GM19397 (cell line): ENCODE results near the gene ANKDD1B.

ENCODE experiments used
- ATAC-seq: cut with Tn5 transposase; IDR thresholded peaks from one replicate; pipeline ENCODE4 v1.9.1; 2021; ENCODE audit warnings: mild to moderate bottlenecking, moderate library complexity; ENCODE audit not compliant: unreplicated experiment

The ANKDD1B gene

GRCh38 chr5:75616371-75616881 lies 5.2 kb downstream of the ANKDD1B start:
- ATAC-seq, result no peak

DNA sequence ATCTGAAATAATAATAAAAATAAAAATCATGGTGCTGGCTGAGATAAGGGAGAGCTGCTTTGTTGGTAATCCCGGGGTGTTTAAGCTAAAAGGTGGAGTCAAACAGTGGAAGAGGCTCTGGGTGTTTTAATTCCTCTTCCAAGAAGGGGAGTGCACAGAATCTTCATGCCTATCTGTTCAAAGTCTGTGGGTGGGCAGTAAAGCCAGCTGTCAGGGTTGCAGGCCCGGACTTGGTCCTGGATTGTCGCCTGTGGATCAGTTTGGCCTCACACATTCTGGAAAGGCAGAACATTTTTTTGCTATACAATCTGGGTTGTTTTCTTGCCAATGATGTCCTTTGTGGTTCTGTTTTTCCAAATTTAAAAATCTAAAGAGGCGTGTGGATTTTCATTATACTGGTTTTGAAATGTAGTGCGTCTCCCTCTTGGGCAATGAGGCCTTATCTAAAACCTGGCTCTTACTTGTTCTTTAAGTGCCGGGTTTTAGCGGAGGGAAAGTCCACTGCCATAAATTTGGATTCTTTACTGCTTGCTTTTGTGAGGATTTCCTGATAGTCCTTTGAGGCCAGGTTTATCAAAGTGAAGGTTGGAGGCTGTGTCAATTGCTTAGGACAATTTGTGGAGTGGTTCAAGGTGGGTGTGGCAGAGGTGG lies 5.8 kb downstream of the ANKDD1B start:
- no peak for ATAC-seq

DNA sequence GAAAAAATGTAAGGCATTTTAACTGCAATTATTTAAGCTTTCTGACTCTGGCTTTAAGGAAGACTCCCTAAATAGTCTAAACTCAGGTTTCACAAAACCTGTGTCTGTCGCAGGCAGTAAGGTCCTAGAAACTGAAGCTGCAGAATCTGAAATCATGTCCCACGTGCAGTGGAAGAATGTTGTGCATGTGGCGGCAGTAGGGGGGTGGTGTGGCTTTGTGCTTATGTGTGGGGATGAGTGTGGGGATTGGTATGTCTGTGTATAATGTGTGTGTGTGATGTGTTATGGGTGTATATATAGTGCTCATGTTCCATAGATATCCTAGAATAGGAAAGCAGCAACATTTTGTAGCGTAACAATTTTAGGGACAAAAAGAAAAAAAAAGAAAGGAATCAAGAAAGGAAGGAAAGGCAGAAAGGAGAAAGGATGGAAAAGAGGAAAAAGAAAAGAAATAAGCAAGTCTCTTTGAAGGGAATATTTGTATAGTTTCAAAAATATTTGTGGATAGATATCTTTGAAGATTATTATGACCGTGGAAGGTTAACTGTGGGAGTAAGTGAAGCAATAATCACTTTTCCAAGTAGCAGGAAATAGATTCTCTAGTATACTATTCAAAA lies 6.6 kb downstream of the ANKDD1B start:
- ATAC-seq, result no peak

DNA sequence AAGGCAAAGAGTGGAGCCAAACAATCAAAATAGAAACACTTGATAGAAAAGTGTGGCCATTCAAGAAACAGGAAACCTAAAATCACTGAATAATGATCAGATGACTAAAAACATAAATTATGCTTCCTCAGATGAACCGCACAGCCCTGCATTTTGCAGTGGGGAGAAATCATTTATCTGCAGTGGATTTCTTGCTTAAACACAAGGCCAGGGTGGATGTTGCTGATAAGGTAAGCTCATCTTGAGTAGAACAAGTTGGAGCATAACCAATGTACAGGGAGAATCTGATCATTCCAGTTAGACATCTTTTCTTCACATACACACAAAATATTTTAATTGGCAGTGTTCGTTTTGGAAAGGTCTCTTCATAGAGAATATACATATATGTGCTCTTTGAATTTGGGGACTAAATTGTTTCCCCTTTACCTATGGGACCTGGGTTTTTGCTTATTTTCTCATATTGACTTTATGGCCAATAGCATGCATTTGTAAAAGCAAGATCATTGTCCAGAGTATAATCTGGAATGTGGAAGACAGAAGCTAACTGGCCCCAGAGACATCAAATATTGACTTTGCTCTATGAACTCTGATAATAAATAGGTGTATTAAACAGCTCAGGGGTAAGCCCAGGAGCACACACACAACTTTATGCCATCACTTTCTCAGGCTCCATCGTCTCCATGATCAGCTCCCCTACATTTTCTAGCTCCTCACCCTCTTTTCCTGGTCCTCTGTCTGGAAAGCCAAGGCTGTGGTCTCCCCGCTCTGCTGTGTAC lies 9.1 kb downstream of the ANKDD1B start:
- ATAC-seq, result no peak

- ATAC-seq, result no peak
Measured at GRCh38 chr5:75622564-75622963, 11.3 kb downstream of the ANKDD1B start.

DNA sequence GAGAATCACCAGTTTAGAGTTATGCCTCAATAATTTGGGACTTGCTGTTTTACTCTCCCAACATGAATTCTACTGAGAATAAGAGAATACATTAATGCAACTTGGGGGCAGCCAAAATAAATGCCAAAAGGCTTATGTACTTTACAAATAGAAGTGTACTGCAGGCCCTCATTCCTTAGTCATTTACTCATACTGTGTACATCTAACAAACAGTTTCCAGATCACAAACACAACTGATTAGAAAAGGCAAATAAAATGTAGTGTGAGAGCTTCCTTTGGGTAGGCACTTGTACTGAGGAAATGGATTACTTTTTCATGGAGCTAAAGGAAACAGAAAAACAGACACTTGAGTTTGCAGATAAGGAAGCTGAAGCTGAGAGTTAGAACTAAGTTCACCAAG lies 12.6 kb downstream of the ANKDD1B start:
- no peak for ATAC-seq

- ATAC-seq, result no peak
Measured at GRCh38 chr5:75626959-75627358, 15.7 kb downstream of the ANKDD1B start.

DNA sequence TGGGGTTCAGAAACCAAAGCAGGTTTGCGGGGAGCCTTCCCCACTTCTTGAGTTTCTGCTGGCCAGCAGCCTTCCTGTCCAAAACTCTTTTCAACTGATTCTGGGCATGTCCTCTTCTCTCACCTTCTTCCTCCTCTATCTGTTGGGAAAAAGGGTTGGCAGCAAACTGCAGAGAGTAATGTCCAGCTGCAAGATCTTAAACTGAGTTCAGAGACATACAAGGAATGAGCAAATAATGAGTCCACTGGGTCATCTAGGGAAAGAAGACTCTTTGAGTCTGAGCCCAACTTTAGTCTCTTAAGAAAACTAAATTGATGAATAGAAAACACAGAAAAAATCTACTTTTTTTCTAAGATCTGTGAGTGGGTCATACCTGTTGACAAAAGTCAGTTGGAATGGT lies 16.5 kb downstream of the ANKDD1B start:
- ATAC-seq, result no peak

- no peak for ATAC-seq
Measured at GRCh38 chr5:75630875-75631274, 19.6 kb downstream of the ANKDD1B start.

DNA sequence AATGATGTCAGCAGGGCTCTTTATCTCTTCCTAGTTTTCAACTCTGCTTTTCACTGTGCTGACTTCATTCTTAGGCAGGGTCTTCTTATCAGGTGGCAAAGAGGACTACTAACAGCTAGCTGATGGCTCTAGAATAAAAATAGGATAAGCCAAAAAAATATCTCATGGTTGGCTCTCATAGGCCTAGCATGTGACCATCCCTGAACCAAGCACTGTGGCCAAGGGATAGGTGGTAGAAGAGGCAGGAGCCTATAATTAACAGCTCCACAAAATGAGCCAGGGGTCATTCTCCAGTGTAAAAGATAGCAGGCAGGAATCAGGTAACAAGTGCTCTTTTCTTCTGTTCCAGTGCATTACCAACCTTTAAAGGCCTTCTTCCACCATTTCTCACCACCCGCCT lies 21.1 kb downstream of the ANKDD1B start:
- no peak for ATAC-seq

- no peak for ATAC-seq
Measured at GRCh38 chr5:75637949-75638348, 26.7 kb downstream of the ANKDD1B start.

DNA sequence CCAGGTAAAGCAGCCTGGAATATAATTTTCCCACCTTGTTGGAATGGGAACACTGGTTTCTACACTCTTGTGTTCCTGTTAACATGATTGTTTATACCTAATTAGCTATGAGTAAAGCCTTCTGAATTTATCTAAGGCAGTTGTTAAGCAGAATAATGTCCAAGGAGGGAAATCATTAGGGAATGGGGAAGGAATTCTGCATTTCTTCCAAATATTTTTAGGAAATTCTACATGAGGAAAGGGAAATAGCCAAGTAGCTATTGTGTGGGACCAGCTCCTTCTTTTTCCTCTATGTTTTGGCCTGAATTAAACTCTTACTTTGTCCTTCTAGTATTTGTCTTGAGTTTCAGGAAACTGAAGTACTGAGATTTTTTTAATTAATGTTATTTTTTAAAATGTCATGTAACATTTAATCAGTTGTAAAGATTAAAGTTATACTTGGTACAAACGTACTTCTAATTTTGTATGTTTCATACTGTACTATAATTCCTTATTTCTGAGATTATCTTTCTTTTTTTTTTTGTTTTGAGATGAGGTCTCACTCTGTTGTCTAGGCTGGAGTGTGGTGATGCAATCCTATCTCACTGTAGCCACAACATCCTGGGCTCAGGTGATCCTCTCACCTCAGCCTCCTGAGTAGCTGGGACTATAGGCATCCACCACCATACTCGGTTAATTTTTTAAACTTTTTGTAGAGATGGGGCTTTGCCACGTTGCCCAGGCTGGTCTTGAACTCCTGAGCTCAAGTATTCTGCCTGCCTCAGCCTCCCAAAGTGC lies 28.5 kb downstream of the ANKDD1B start:
- ATAC-seq, result no peak

DNA sequence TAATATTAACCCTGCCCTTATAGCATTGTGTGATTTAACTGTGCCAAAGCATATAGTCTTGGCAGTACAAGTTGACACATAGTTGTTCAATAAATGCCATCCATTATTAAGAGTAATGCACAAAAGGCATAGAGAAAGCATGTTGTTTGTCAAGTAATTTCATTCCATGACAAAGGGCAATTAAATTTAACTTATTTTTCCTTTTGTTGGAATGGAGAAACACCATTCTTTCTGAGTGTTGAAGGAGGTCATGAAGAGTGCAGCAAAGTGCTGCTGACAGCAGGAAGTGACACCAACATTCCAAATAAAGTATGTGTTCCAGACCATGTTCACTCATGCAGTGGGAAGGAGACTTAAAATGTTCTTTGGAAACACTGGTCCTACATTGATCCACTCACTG lies 29.1 kb downstream of the ANKDD1B start:
- no peak for ATAC-seq

DNA sequence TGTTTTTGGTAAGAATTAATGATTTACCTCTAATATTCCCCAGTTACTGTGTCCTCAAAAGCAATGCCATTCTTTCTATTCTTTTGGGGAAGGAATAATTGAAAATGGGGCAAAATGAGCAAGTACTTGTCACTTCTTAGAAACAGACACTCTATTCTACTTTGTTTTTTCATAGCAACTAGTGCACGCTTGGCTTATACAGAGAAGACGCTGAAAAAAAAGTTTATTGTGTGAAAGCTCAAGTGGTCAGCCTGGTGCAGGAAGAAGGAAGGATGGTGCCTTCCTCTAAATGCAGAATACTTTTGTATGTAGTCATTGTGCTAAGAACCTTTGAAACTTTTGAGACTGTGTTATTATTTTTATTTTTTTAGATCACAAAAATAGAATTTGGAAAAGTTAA lies 29.6 kb downstream of the ANKDD1B start:
- ATAC-seq, result no peak

DNA sequence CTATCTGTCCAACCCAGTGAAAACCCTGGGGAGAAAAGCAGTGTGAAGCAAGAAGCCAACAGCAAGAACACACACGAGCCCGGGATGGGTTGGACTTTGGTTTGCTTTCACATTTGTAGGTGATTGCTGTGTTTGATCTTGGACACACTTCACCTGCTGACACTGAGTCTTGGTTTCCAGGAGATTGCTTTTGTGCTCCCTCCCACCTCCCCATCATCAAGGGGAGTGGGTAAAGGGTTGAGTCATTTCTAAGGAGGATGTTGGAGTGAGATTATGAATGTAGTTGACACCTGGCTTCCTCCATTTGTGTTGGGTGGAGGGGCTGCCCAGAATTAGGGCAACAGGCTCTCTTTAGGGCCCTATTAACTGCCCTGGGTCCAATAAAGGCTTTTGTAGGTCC lies 37.5 kb downstream of the ANKDD1B start:
- no peak for ATAC-seq

DNA sequence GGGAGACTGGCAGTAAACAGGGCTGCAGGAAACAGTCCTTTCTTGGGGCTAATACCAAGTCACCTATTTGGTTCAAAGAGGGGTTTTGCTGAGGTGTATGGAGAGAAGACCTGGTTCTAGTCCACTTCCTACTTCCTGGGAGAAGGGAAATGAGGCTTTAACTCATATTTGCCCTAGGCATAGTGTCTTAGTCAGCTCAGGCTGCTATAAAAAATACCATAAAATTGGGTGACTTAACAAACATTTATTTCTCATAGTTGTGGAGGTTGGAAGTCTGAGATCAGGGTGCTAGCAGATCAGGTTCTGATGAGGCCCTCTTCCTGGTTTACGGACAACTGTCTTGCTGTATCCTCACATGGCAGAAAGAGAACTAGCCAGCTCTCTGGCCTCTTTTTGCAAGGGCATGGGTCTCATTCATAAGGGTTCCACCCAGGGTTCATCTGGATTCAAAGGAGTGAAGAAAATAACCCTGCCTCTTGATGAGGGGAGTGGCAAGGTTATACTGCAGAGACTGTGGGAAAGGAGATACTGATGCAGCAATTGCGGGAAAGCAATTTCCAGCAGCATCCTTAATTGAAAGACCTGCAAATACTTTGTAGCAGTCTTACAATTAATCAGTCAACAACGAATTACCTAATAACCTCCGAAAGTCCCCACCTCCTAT lies 40.5 kb downstream of the ANKDD1B start:
- no peak for ATAC-seq

GRCh38 chr5:75653521-75653920 lies 42.3 kb downstream of the ANKDD1B start:
- no peak for ATAC-seq

- ATAC-seq, result no peak
Measured at GRCh38 chr5:75654693-75655295, 43.5 kb downstream of the ANKDD1B start.

DNA sequence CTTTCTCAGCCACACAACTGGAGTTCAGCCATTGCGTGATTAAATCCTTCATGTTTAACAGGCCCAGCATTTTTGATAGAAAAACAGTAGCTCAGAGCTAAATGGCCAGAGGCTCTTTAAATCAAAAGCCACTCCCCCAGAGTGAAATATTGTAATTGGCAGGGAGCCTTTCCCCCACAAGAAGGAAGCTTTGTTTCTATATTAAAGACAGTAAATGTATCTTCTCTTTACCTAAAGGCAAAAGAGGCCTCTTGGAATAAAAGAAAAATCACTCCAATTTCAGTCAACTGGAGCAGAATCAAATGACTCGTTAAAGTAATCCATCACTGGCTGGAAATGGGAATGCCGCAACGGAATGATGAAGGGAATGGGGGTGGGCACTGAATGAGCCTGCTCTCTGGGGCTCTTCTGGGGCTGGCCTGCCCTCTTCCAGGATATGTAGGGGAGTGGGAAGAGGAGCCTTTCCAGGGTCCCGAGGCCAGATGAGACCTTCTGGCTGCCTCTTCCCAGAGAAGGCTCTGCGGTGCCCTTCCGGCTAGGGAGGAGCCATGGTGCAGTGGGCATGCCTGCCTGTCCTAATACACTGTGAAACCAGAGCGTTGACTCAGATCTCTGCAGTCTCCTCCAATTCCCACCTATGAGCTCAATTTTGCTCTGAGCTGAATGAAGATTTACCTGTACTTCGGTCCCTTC lies 45.2 kb downstream of the ANKDD1B start:
- no peak for ATAC-seq
